HepG2 (cell line): Measurements from ENCODE around the gene YIPF5. TPM values are rescaled to one million over a fixed set of nuclear protein-coding genes. Genes with fewer than 3 reads are reported as not detected.
A peak's percentile ranks its signal among the peaks of the same experiment; 100 is the strongest.

Source experiments
- ATAC-seq: fragments of 200-7000 bp; cut with Tn5 transposase; 3 replicates; pipeline ENCODE4 v1.9.1; 2020; ENCODE audit warnings: mild to moderate bottlenecking, moderate library complexity
- BruUV-seq: library from RNA; stranded (reverse); fragments of 400-500 nt; replicated peaks from 2 replicates; lab custom pipeline; 2021; lab: Mats Ljungman, UMichigan
- CTCF ChIA-PET: fragments of 300-600 bp; formaldehyde crosslinking; extraction: SDS; loops from one replicate; lab custom pipeline; 2021; ENCODE audit warnings: low total read pairs, inconsistent platforms, low intra/inter-chr PET ratio; lab: Yijun Ruan, JAX
- POLR2A ChIA-PET: fragments of 350-600 bp; sonication (Branson Sonifier 250); formaldehyde crosslinking; loops from one replicate; lab custom pipeline; 2020; ENCODE audit warnings: antibody characterized with exemption, inconsistent platforms; lab: Yijun Ruan, JAX
- DNase-seq: peaks from one replicate; pipeline ENCODE4 v3.0.0-alpha.2; 2015; ENCODE audit warnings: low spot score
- FAIRE-seq: peaks from 3 replicates; lab custom pipeline; 2011; peaks lifted over from hg19 to GRCh38; lab: Jason Lieb, UNC
- H2AFZ ChIP-seq: one replicate; pipeline ENCODE4 v1.6.1; 2011; ENCODE audit warnings: low read length, inconsistent platforms
- H3K27ac ChIP-seq: fragments of 300-600 bp; 3 replicates; pipeline ENCODE4 v1.8.0; 2011; ENCODE audit warnings: mixed run types, mild to moderate bottlenecking, mixed read lengths, low read length, inconsistent platforms; ENCODE audit not compliant: insufficient read depth; ENCODE audit errors: extremely low read length
- H3K27me3 ChIP-seq, 2 experiments: fragments of 200-600 bp in 1 of 2; 2 replicates in 1 of 2; 3 replicates in 1 of 2; pipeline versions ENCODE4 v1.6.0 to v1.8.0; 2011; ENCODE audit warnings: low read length in 2 of 2, mild to moderate bottlenecking in 2 of 2, moderate library complexity in 2 of 2, inconsistent platforms in 1 of 2; ENCODE audit not compliant: insufficient read depth in 2 of 2, control insufficient read depth in 1 of 2
- H3K36me3 ChIP-seq, 2 experiments: fragments of 200-600 bp in 1 of 2; replicated peaks in 1 of 2; 2 replicates in 1 of 2; 3 replicates in 1 of 2; pipeline versions ENCODE4 v1.5.1 to v1.8.0; 2011; ENCODE audit warnings: low read length in 2 of 2, inconsistent platforms in 1 of 2; ENCODE audit not compliant: insufficient read depth in 2 of 2, control insufficient read depth in 1 of 2
- H3K4me1 ChIP-seq: 2 replicates; pipeline ENCODE4 v1.5.1; 2012; ENCODE audit warnings: low read length, inconsistent platforms; ENCODE audit not compliant: insufficient read depth
- H3K4me2 ChIP-seq: 2 replicates; pipeline ENCODE4 v1.6.0; 2011; ENCODE audit warnings: low read depth, low read length, inconsistent platforms
- H3K4me3 ChIP-seq, 3 experiments: fragments of 200-600 bp in 1 of 3; sonication (generic), shearing (Covaris generic) in 1 of 3; replicated peaks in 1 of 3; 2 replicates each; pipeline ENCODE4 v1.5.1; 2011 to 2016; ENCODE audit warnings: low read length in 3 of 3, inconsistent platforms in 2 of 3, low read depth in 2 of 3, mild to moderate bottlenecking in 2 of 3, control low read depth in 1 of 3, mixed read lengths in 1 of 3; ENCODE audit not compliant: insufficient read depth in 1 of 3
- H3K79me2 ChIP-seq: one replicate; pipeline ENCODE4 v1.6.1; 2011; ENCODE audit warnings: low read length, inconsistent platforms; ENCODE audit not compliant: insufficient read depth
- H3K9ac ChIP-seq: 2 replicates; pipeline ENCODE4 v1.6.0; 2011; ENCODE audit warnings: mild to moderate bottlenecking, low read depth, low read length, inconsistent platforms; ENCODE audit not compliant: insufficient read depth
- H3K9me3 ChIP-seq: 2 replicates; pipeline ENCODE4 v1.5.1; 2012; ENCODE audit warnings: mild to moderate bottlenecking, low read length
- H4K20me1 ChIP-seq: 2 replicates; pipeline ENCODE4 v1.6.0; 2011; ENCODE audit warnings: inconsistent platforms, mild to moderate bottlenecking, low read length, moderate library complexity; ENCODE audit not compliant: insufficient read depth
- ELF4 ChIP-seq: sonication (generic); formaldehyde crosslinking; IDR thresholded peaks from 2 replicates; pipeline ENCODE4 v1.5.0; 2020; ENCODE audit warnings: missing genetic modification reagents, mild to moderate bottlenecking, moderate library complexity, borderline replicate concordance
- KMT2A ChIP-seq: sonication (generic); formaldehyde crosslinking; IDR thresholded peaks from 2 replicates; pipeline ENCODE4 v1.4.0; 2020; ENCODE audit warnings: missing genetic modification reagents
- MLX ChIP-seq: IDR thresholded peaks from 2 replicates; pipeline ENCODE4 v1.6.1; 2016
- MNT ChIP-seq: fragments of 450-650 bp; IDR thresholded peaks from 2 replicates; pipeline ENCODE4 v1.6.1; 2016
- NFE2L1 ChIP-seq: sonication (generic); formaldehyde crosslinking; IDR thresholded peaks from 2 replicates; pipeline ENCODE4 v1.4.0; 2020; ENCODE audit warnings: missing genetic modification reagents, mild to moderate bottlenecking, borderline replicate concordance
- PPARG ChIP-seq: conservative IDR thresholded peaks from 2 replicates; pipeline ENCODE4 v1.6.1; 2016; ENCODE audit warnings: missing biosample characterization, missing genetic modification reagents
- SOX5 ChIP-seq: IDR thresholded peaks from 2 replicates; pipeline ENCODE4 v1.6.1; 2016; ENCODE audit warnings: borderline replicate concordance
- U2AF2 ChIP-seq: fragments of 200-400 bp; formaldehyde crosslinking; IDR thresholded peaks from 2 replicates; pipeline ENCODE4 v1.6.1; 2017; ENCODE audit warnings: low read depth, mild to moderate bottlenecking, low read length
- ZBTB43 ChIP-seq: sonication (generic); formaldehyde crosslinking; conservative IDR thresholded peaks from 2 replicates; pipeline ENCODE4 v1.4.0; 2020; ENCODE audit warnings: missing genetic modification reagents
- ZBTB7A ChIP-seq: sonication (generic); formaldehyde crosslinking; IDR thresholded peaks from 2 replicates; pipeline ENCODE4 v1.8.0; 2022; ENCODE audit warnings: mild to moderate bottlenecking, missing genetic modification reagents
- ZFYVE20 ChIP-seq: sonication (generic); formaldehyde crosslinking; IDR thresholded peaks from 2 replicates; pipeline ENCODE4 v1.8.0; 2023; ENCODE audit warnings: low read depth, mild to moderate bottlenecking, moderate library complexity, missing genetic modification reagents, borderline replicate concordance
- ZNF232 ChIP-seq: sonication (generic); formaldehyde crosslinking; IDR thresholded peaks from 2 replicates; pipeline ENCODE4 v1.4.0; 2020; ENCODE audit warnings: missing genetic modification reagents, borderline replicate concordance
- ZNF318 ChIP-seq: sonication (generic); formaldehyde crosslinking; IDR thresholded peaks from 2 replicates; pipeline ENCODE4 v1.4.0; 2020; ENCODE audit warnings: mild to moderate bottlenecking, missing genetic modification reagents
- WGBS: methylation state at CpG from one replicate; pipeline ENCODE4 v1.1.6; 2017; ENCODE audit warnings: low lambda C conversion rate; 5-methylcytosine and 5-hydroxymethylcytosine counted together
- in situ Hi-C: cut with HindIII; loops from 2 replicates; pipeline ENCODE4 v1.10.0; 2017; ENCODE audit warnings: low pct_unique_long_range_greater_than_20kb; ENCODE audit not compliant: extremely low pct_ligation_motif_present
- intact Hi-C: fragments of 100-400 bp; cut with micrococcal nuclease; formaldehyde crosslinking; loops from one replicate; pipeline ENCODE4 v1.10.0; 2022; ENCODE audit not compliant: unreplicated experiment
- polyA plus RNA-seq, 8 experiments: library from polyadenylated mRNA; depleted of rRNA in 3 of 8; stranded (reverse) in 7 of 8; unstranded in 1 of 8; fragments of >200 nt; fragmentation: Illumina TruSeq in 4 of 8; extraction: Trizol in 4 of 8; gene quantifications; 2 replicates each; pipeline versions ENCODE4 v1.2.1 to v1.2.3, GENCODE V29; 2011 to 2016; ENCODE audit warnings: low read depth in 4 of 8, missing spikeins in 1 of 8, mixed read lengths in 1 of 8; ENCODE audit not compliant: insufficient read depth in 1 of 8
- total RNA-seq, 5 experiments: library from RNA; depleted of rRNA; stranded (reverse); fragments of >200 nt; fragmentation: Illumina TruSeq; extraction: Trizol; gene quantifications; 2 replicates each; pipeline ENCODE4 v1.2.3, GENCODE V29; 2016; ENCODE audit warnings: low read depth in 1 of 5

YIPF5 gene
- total and polyA plus RNA-seq, 2 of the 13 experiments (the other 11 are each of a cell fraction or from before 2014, with no cell fraction given): 61.4 to 73.6 TPM

- ATAC-seq (no peak), DNase-seq (no peak), FAIRE-seq (peak; percentile 49)
- H2AFZ ChIP-seq: no peak overlapping the region
- H3K4me1 ChIP-seq: peaks cover 37% of the 10 kb centered on the region
- H3K9me3 ChIP-seq: no peaks in the 10 kb centered on the region
- H3K4me3 ChIP-seq: peak overlapping the region in 1 of 3 experiments; percentile 99; a peak in 1 of 6 replicates
- 90% methylated on average over 3 of the region's 3 CpGs for WGBS
- POLR2A ChIA-PET: no interaction called here
- H3K9ac ChIP-seq: no peak overlapping the region
- intact Hi-C loops (no loop called here), in situ Hi-C loops (no loop called here)
- peak overlapping the region; percentile 72 for H3K4me2 ChIP-seq
- H3K27me3 ChIP-seq: peaks cover 0 to 3% of the 10 kb centered on the region in 2 experiments; a peak in 2 of 5 replicates
- peaks cover 33% of the 10 kb centered on the region for H3K79me2 ChIP-seq
- H3K27ac ChIP-seq: no peak overlapping the region
- BruUV-seq: no TSS peak
- no peaks in the 10 kb centered on the region for H4K20me1 ChIP-seq
- CTCF ChIA-PET: no interaction called here
- H3K36me3 ChIP-seq: peaks cover 6 to 48% of the 10 kb centered on the region in 2 experiments; a peak in 4 of 5 replicates
- TF ChIP-seq MLX (CRISPR knock-in tag) (no peak), ZFYVE20 (CRISPR knock-in tag) (no peak), U2AF2 (no peak), ZNF232 (CRISPR knock-in tag) (no peak), KMT2A (CRISPR knock-in tag) (no peak), ZNF318 (no peak), SOX5 (CRISPR knock-in tag) (no peak), ZBTB7A (CRISPR knock-in tag) (no peak), ELF4 (CRISPR knock-in tag) (no peak), ZBTB43 (CRISPR knock-in tag) (no peak), NFE2L1 (no peak), PPARG (no peak), MNT (no peak)
These were observed 2.5 kb downstream of the YIPF5 start for GRCh38 chr5:144167998-144168397.
